K562 (cell line): ENCODE measurements around the gene PBXIP1. TPM values are rescaled to one million over a fixed set of nuclear protein-coding genes. Genes with fewer than 3 reads are reported as not detected.
A peak's percentile ranks its signal among the peaks of the same experiment; 100 is the strongest.

Source experiments
- BCLAF1 ChIP-seq, 2 experiments: fragments of 450-650 bp in 1 of 2; IDR thresholded peaks; 2 replicates each; pipeline ENCODE4 v1.6.1; 2011 to 2017; ENCODE audit warnings: low read depth in 2 of 2, antibody characterized with exemption in 1 of 2, borderline replicate concordance in 1 of 2, low read length in 1 of 2, mild to moderate bottlenecking in 1 of 2, mixed read lengths in 1 of 2; ENCODE audit not compliant: control insufficient read depth in 1 of 2
- CEBPZ ChIP-seq: fragments of 150-350 bp; IDR thresholded peaks from 2 replicates; pipeline ENCODE4 v1.6.1; 2014; ENCODE audit warnings: low read depth, mild to moderate bottlenecking, low read length, borderline replicate concordance
- CTCFL ChIP-seq: IDR thresholded peaks from 2 replicates; pipeline ENCODE4 v1.6.1; 2011; ENCODE audit warnings: borderline replicate concordance, low read depth, mild to moderate bottlenecking, moderate library complexity, low read length; ENCODE audit not compliant: insufficient read depth, poor library complexity, severe bottlenecking
- CXXC5 ChIP-seq: fragments of 250-450 bp; sonication (Bioruptor Pico); IDR thresholded peaks from 2 replicates; pipeline ENCODE4 v1.8.0; 2022; ENCODE audit warnings: inconsistent platforms, mild to moderate bottlenecking, moderate library complexity
- FOXP1 ChIP-seq: sonication (generic); formaldehyde crosslinking; IDR thresholded peaks from 2 replicates; pipeline ENCODE4 v1.8.0; 2022; ENCODE audit warnings: mild to moderate bottlenecking, missing genetic modification reagents
- KDM5B ChIP-seq: fragments of 200-600 bp; sonication (generic); IDR thresholded peaks from 2 replicates; pipeline ENCODE4 v1.6.1; 2012; ENCODE audit warnings: low read depth, mild to moderate bottlenecking, moderate library complexity, low read length, control low read depth, inconsistent platforms; ENCODE audit not compliant: insufficient replicate concordance
- MAFK ChIP-seq: IDR thresholded peaks from 2 replicates; pipeline ENCODE4 v1.6.1; 2011; ENCODE audit warnings: low read length, improper control_type of control experiment
- RBFOX2 ChIP-seq: fragments of 200-400 bp; formaldehyde crosslinking; IDR thresholded peaks from 2 replicates; pipeline ENCODE4 v1.6.1; 2017; ENCODE audit warnings: low read depth, mild to moderate bottlenecking, low read length, moderate library complexity
- RBM17 ChIP-seq: fragments of 200-400 bp; formaldehyde crosslinking; IDR thresholded peaks from 2 replicates; pipeline ENCODE4 v1.6.1; 2017; ENCODE audit warnings: low read depth, mild to moderate bottlenecking, low read length, borderline replicate concordance
- SAP30 ChIP-seq: fragments of 200-600 bp; sonication (generic); IDR thresholded peaks from 2 replicates; pipeline ENCODE4 v1.6.1; 2012; ENCODE audit warnings: borderline replicate concordance, low read depth, mild to moderate bottlenecking, moderate library complexity, low read length, control low read depth, inconsistent platforms; ENCODE audit not compliant: insufficient read depth, poor library complexity, severe bottlenecking
- SMARCE1 ChIP-seq: fragments of 450-650 bp; IDR thresholded peaks from 2 replicates; pipeline ENCODE4 v1.7.1; 2016; ENCODE audit warnings: mild to moderate bottlenecking
- TEAD1 ChIP-seq, 2 experiments: fragments of 450-650 bp in 1 of 2; sonication (generic) in 1 of 2; formaldehyde crosslinking; IDR thresholded peaks; 2 replicates each; pipeline versions ENCODE4 v1.4.0 to v1.8.0; 2020 to 2022; ENCODE audit warnings: mild to moderate bottlenecking in 2 of 2, missing genetic modification reagents in 1 of 2
- ZNF12 ChIP-seq: sonication (generic); formaldehyde crosslinking; IDR thresholded peaks from 2 replicates; pipeline ENCODE4 v1.4.0; 2020; ENCODE audit warnings: mild to moderate bottlenecking, missing genetic modification reagents
- ZNF75A ChIP-seq: fragments of 450-650 bp; formaldehyde crosslinking; IDR thresholded peaks from 2 replicates; pipeline ENCODE4 v1.4.0; 2020; ENCODE audit warnings: mild to moderate bottlenecking
- ZNF76 ChIP-seq: fragments of 250-450 bp; sonication (Bioruptor Pico); IDR thresholded peaks from 2 replicates; pipeline ENCODE4 v1.4.0; 2020; ENCODE audit warnings: mild to moderate bottlenecking, moderate library complexity, borderline replicate concordance
- polyA plus RNA-seq, 8 experiments: library from polyadenylated mRNA; depleted of rRNA in 4 of 8; stranded (reverse) in 5 of 8; unstranded in 3 of 8; fragments of >200 nt; fragmentation: Nextera tagmentation in 2 of 8; fragmentation: Illumina TruSeq in 1 of 8; extraction: Ambion mirVana in 2 of 8; extraction: Trizol in 1 of 8; gene quantifications; 2 replicates each; pipeline versions ENCODE4 v1.2.1 to v1.2.3, GENCODE V29; 2011 to 2014; ENCODE audit warnings: inconsistent platforms in 1 of 8, missing spikeins in 1 of 8
- total RNA-seq, 7 experiments: library from RNA; depleted of rRNA in 6 of 7; stranded (reverse); fragments of >200 nt in 6 of 7; fragmentation: Illumina TruSeq in 2 of 7; extraction: Trizol in 2 of 7; gene quantifications; 2 replicates each; pipeline versions ENCODE4 v1.2.1 to v1.2.3, GENCODE V29; 2011 to 2021; ENCODE audit warnings: low replicate concordance in 1 of 7

The PBXIP1 gene
- total and polyA plus RNA-seq, 9 of the 15 experiments (the other 6 are each of a cell fraction or from before 2014, with no cell fraction given), result 0.13 to 8.3 (median 5.8) TPM

- TF ChIP-seq CTCFL, result no peak
- TF ChIP-seq RBFOX2, result no peak
- no peak for TF ChIP-seq MAFK
- TF ChIP-seq ZNF75A (CRISPR knock-in tag), result no peak
- TF ChIP-seq ZNF76 (CRISPR knock-in tag), result no peak
- peak in 1 of 2 experiments; percentile 48; a peak in 2 of 4 replicates for TF ChIP-seq TEAD1 (CRISPR knock-in tag; IDR thresholded peaks at IDR 0.05)
- TF ChIP-seq FOXP1, result no peak
- TF ChIP-seq BCLAF1 (IDR thresholded peaks at IDR 0.05; ENCODE audit: borderline replicate concordance in 1 of 2, control insufficient read depth in 1 of 2, low read depth in 2 of 2, low read length in 1 of 2), result peak in 1 of 2 experiments; percentile 97; a peak in 2 of 4 replicates
- peak; percentile 67 for TF ChIP-seq SMARCE1
- TF ChIP-seq KDM5B, result peak; percentile 39
- no peak for TF ChIP-seq CEBPZ
- TF ChIP-seq CXXC5 (CRISPR knock-in tag), result peak; percentile 95
- no peak for TF ChIP-seq SAP30
- no peak for TF ChIP-seq RBM17
- no peak for TF ChIP-seq ZNF12 (CRISPR knock-in tag)
Observed at GRCh38 chr1:154937085-154937987, 18.6 kb downstream of the PBXIP1 start (continued).
